Fibroblast of lung (primary cell): ENCODE results near the gene OPN1SW. TPM values are rescaled to one million over a fixed set of nuclear protein-coding genes. Genes with fewer than 3 reads are reported as not detected.

Experiments used
- DNase-seq, 2 donors: peaks; one replicate each; pipeline versions ENCODE4 v3.0.0 to v3.0.0-alpha.2; 2010; ENCODE audit warnings: low read depth in 2 of 2
- H2AFZ ChIP-seq: 2 replicates; pipeline ENCODE4 v1.5.1; 2012; ENCODE audit warnings: low read length, control low read depth, inconsistent platforms
- H3K27ac ChIP-seq: 2 replicates; pipeline ENCODE4 v1.5.1; 2011; ENCODE audit warnings: low read length, control low read depth; ENCODE audit not compliant: insufficient read depth
- H3K27me3 ChIP-seq: 2 replicates; pipeline ENCODE4 v1.5.1; 2011; ENCODE audit warnings: mild to moderate bottlenecking, low read length; ENCODE audit not compliant: control insufficient read depth, insufficient read depth
- H3K36me3 ChIP-seq: 2 replicates; pipeline ENCODE4 v1.5.1; 2011; ENCODE audit warnings: low read length; ENCODE audit not compliant: control insufficient read depth, insufficient read depth
- H3K4me1 ChIP-seq: 2 replicates; pipeline ENCODE4 v1.5.1; 2011; ENCODE audit warnings: low read length; ENCODE audit not compliant: control insufficient read depth, insufficient read depth; ENCODE audit errors: extremely low read depth
- H3K4me2 ChIP-seq: 2 replicates; pipeline ENCODE4 v1.5.1; 2011; ENCODE audit warnings: low read length, control low read depth; ENCODE audit not compliant: insufficient read depth; ENCODE audit errors: extremely low read depth
- H3K4me3 ChIP-seq, 4 experiments: fragments of 200-600 bp in 1 of 4; sonication (generic) in 1 of 4; replicated peaks in 1 of 4; 2 replicates each; pipeline ENCODE4 v1.5.1; 2011 to 2016; ENCODE audit warnings: low read length in 4 of 4, low read depth in 3 of 4, mild to moderate bottlenecking in 3 of 4, control low read depth in 2 of 4, inconsistent platforms in 1 of 4, mixed read lengths in 1 of 4; ENCODE audit not compliant: insufficient read depth in 1 of 4; ENCODE audit errors: control extremely low read depth in 1 of 4
- H3K79me2 ChIP-seq: 2 replicates; pipeline ENCODE4 v1.5.1; 2012; ENCODE audit warnings: mild to moderate bottlenecking, low read length, inconsistent platforms; ENCODE audit not compliant: control insufficient read depth, insufficient read depth
- H3K9ac ChIP-seq: 2 replicates; pipeline ENCODE4 v1.5.1; 2011; ENCODE audit warnings: mild to moderate bottlenecking, low read length, control low read depth; ENCODE audit not compliant: insufficient read depth
- H3K9me3 ChIP-seq: 2 replicates; pipeline ENCODE4 v1.5.1; 2012; ENCODE audit warnings: low read depth, low read length; ENCODE audit not compliant: control insufficient read depth, insufficient read depth
- H4K20me1 ChIP-seq: 2 replicates; pipeline ENCODE4 v1.5.1; 2011; ENCODE audit warnings: low read length; ENCODE audit not compliant: control insufficient read depth, insufficient read depth; ENCODE audit errors: extremely low read depth
- EZH2 ChIP-seq: IDR thresholded peaks from 2 replicates; pipeline ENCODE4 v1.5.1; 2012; ENCODE audit warnings: low read length, control low read depth, mild to moderate bottlenecking; ENCODE audit errors: missing control alignments
- polyA plus RNA-seq, 2 donors: library from polyadenylated mRNA; depleted of rRNA in 1 of 2; stranded (reverse) in 1 of 2; unstranded in 1 of 2; fragments of >200 nt; gene quantifications; 2 replicates each; pipeline ENCODE4 v1.2.1, GENCODE V29; 2011 to 2012; ENCODE audit warnings: missing spikeins in 1 of 2
- total RNA-seq: library from RNA; depleted of rRNA; stranded (reverse); fragments of >200 nt; gene quantifications from 2 replicates; pipeline ENCODE4 v1.2.1, GENCODE V29; 2014
- TF ChIP-seq, protein P1 (sequence below), 2 donors: IDR thresholded peaks in 1 of 2; conservative IDR thresholded peaks in 1 of 2; 1 replicate in 1 of 2; 2 replicates in 1 of 2; pipeline ENCODE4 v1.5.1; 2011 to 2012; ENCODE audit warnings: low read length in 2 of 2, control low read depth in 1 of 2, inconsistent platforms in 1 of 2, low read depth in 1 of 2, mild to moderate bottlenecking in 1 of 2

Gene OPN1SW
- total and polyA plus RNA-seq, 2 donors (not counting 1 experiment from before 2014, with no cell fraction given) = not detected

DNA sequence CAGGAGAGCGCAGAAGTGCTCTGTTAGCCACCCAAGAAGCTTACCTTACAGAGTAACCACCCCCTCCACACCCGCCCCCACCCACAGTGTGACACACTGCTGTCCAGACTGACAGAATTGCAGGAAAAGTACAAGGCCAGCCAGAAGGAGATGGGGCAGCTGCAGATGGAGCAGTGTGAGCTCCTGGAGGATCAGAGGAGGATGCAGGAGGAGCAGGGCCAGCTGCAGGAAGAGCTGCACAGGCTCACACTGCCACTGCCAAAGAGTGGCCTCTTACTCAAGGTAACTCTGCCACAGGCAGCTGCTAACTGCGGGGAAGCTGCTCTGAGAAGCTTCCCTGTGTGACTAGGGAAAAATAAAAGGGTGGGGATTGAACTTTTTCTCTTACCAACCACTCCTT is 33.8 kb upstream of the OPN1SW start:
- no peaks in the 10 kb centered on the region for H3K9me3 ChIP-seq
- H3K27ac ChIP-seq = no peak overlapping the region
- no peak overlapping the region for H3K9ac ChIP-seq
- no peak overlapping the region for H3K4me2 ChIP-seq
- no peaks in the 10 kb centered on the region for H4K20me1 ChIP-seq
- DNase-seq = no peak
- no peak overlapping the region for H2AFZ ChIP-seq
- H3K27me3 ChIP-seq = no peaks in the 10 kb centered on the region
- no peak overlapping the region for H3K4me3 ChIP-seq
- TF ChIP-seq, protein P1, sequence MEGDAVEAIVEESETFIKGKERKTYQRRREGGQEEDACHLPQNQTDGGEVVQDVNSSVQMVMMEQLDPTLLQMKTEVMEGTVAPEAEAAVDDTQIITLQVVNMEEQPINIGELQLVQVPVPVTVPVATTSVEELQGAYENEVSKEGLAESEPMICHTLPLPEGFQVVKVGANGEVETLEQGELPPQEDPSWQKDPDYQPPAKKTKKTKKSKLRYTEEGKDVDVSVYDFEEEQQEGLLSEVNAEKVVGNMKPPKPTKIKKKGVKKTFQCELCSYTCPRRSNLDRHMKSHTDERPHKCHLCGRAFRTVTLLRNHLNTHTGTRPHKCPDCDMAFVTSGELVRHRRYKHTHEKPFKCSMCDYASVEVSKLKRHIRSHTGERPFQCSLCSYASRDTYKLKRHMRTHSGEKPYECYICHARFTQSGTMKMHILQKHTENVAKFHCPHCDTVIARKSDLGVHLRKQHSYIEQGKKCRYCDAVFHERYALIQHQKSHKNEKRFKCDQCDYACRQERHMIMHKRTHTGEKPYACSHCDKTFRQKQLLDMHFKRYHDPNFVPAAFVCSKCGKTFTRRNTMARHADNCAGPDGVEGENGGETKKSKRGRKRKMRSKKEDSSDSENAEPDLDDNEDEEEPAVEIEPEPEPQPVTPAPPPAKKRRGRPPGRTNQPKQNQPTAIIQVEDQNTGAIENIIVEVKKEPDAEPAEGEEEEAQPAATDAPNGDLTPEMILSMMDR (conservative IDR thresholded peaks at IDR 0.05 in 1 of 2, IDR thresholded peaks at IDR 0.05 in 1 of 2; ENCODE audit: low read depth in 1 of 2, low read length in 2 of 2) = no peak
- TF ChIP-seq EZH2 = no peak
- H3K4me1 ChIP-seq = no peaks in the 10 kb centered on the region
- no peaks in the 10 kb centered on the region for H3K79me2 ChIP-seq
- H3K36me3 ChIP-seq = peaks cover 10% of the 10 kb centered on the region

DNA sequence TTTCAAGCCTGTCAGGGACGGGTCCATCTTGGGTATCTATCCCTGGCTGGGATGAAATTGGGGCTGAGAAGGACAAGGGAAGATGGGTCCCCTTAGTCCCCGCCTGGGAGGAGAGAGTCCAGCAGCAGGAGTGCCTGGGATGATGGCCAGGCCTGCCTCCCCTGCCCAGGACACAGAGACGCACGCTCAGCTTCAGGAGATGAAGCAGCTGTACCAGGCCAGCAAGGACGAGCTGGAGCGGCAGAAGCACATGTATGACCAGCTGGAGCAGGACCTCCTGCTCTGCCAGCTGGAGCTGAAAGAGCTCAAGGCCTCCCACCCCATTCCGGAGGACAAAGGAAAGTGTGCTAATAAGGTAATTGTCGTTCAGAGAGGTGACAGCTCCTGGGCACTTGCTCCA is 31.6 kb upstream of the OPN1SW start:
- Histone ChIP-seq H3K4me3 (no peak overlapping the region), H3K4me2 (no peak overlapping the region), H3K9me3 (no peaks in the 10 kb centered on the region), H3K27ac (no peak overlapping the region), H3K36me3 (peaks cover 10% of the 10 kb centered on the region), H3K79me2 (no peaks in the 10 kb centered on the region), H2AFZ (no peak overlapping the region), H3K27me3 (no peaks in the 10 kb centered on the region), H3K4me1 (no peaks in the 10 kb centered on the region), H4K20me1 (no peaks in the 10 kb centered on the region), H3K9ac (no peak overlapping the region)
- DNase-seq = no peak
- TF ChIP-seq, protein P1 (conservative IDR thresholded peaks at IDR 0.05 in 1 of 2, IDR thresholded peaks at IDR 0.05 in 1 of 2; ENCODE audit: low read depth in 1 of 2, low read length in 2 of 2) = no peak
- no peak for TF ChIP-seq EZH2

DNA sequence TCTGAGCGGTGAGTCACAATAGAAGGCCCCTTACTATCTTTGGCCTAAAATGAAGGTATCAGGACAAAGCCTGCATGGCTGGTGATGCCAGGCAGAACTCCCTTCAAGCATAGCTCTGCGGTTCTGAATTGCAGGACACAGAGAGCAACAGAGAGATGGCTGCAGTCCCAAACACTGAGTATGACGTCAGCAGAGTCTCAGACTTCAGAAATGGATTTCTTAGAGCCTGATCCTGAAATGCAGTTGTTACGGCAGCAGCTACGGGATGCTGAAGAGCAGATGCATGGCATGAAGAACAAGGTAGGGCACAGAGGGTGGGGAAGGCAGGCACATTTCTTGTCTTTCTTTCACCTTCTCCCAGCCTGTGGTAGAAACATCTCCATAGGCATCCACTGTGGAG is 29.6 kb upstream of the OPN1SW start:
- H3K9me3 ChIP-seq = no peaks in the 10 kb centered on the region
- H3K27me3 ChIP-seq = no peaks in the 10 kb centered on the region
- no peak overlapping the region for H3K4me2 ChIP-seq
- no peaks in the 10 kb centered on the region for H3K4me1 ChIP-seq
- H4K20me1 ChIP-seq = no peaks in the 10 kb centered on the region
- H3K9ac ChIP-seq = no peak overlapping the region
- TF ChIP-seq EZH2 = no peak
- TF ChIP-seq, protein P1 (conservative IDR thresholded peaks at IDR 0.05 in 1 of 2, IDR thresholded peaks at IDR 0.05 in 1 of 2; ENCODE audit: low read depth in 1 of 2, low read length in 2 of 2) = no peak
- H3K27ac ChIP-seq = no peak overlapping the region
- DNase-seq = no peak
- H2AFZ ChIP-seq = no peak overlapping the region
- H3K4me3 ChIP-seq = no peak overlapping the region
- H3K79me2 ChIP-seq = no peaks in the 10 kb centered on the region
- peaks cover 10% of the 10 kb centered on the region for H3K36me3 ChIP-seq
